Esophagus muscularis mucosa (tissue), 4 donors: ENCODE data around the gene SCCPDH. TPM values are rescaled to one million over a fixed set of nuclear protein-coding genes. Genes with fewer than 3 reads are reported as not detected.

Experiments
- DNase-seq: peaks from one replicate; pipeline ENCODE4 v3.0.0-alpha.2; 2017; ENCODE audit errors: extremely low spot score
- H3K27ac ChIP-seq, 4 donors: fragments of 200-600 bp; sonication (generic); replicated peaks in 1 of 4; 1 replicate in 3 of 4; 2 replicates in 1 of 4; pipeline ENCODE4 v1.5.1; 2016 to 2019; ENCODE audit warnings: mild to moderate bottlenecking in 1 of 4
- H3K27me3 ChIP-seq, 4 donors: fragments of 200-600 bp; sonication (generic); one replicate each; pipeline versions ENCODE4 v1.5.1 to v1.6.0; 2016 to 2019
- H3K36me3 ChIP-seq, 4 donors: fragments of 200-600 bp; sonication (generic); one replicate each; pipeline ENCODE4 v1.5.1; 2016 to 2019
- H3K4me1 ChIP-seq, 4 donors: fragments of 200-600 bp; sonication (generic); one replicate each; pipeline ENCODE4 v1.5.1; 2016 to 2019
- H3K4me3 ChIP-seq, 4 donors: fragments of 200-600 bp; sonication (generic); 1 replicate in 2 of 4; 2 replicates in 2 of 4; pipeline ENCODE4 v1.5.1; 2016 to 2019; ENCODE audit warnings: mild to moderate bottlenecking in 4 of 4, moderate library complexity in 1 of 4
- H3K9me3 ChIP-seq, 4 donors: fragments of 200-600 bp; sonication (generic); 1 replicate in 3 of 4; 2 replicates in 1 of 4; pipeline ENCODE4 v1.5.1; 2016 to 2019
- EP300 ChIP-seq: sonication (generic); formaldehyde crosslinking; IDR thresholded peaks from one replicate; pipeline ENCODE4 v1.6.1; 2017; ENCODE audit warnings: antibody characterized with exemption
- POLR2A ChIP-seq: fragments of 450-650 bp; IDR thresholded peaks from one replicate; pipeline ENCODE4 v1.6.1; 2017; ENCODE audit warnings: antibody characterized with exemption, moderate library complexity, mild to moderate bottlenecking, low read depth
- POLR2AphosphoS5 ChIP-seq, 2 donors: sonication (generic); formaldehyde crosslinking; IDR thresholded peaks; one replicate each; pipeline ENCODE4 v1.6.1; 2017; ENCODE audit warnings: antibody characterized with exemption in 2 of 2
- WGBS: methylation state at CpG from one replicate; pipeline ENCODE4 v1.1.5; 2018; 5-methylcytosine and 5-hydroxymethylcytosine counted together
- intact Hi-C: fragments of 100-400 bp; cut with DNase I; formaldehyde crosslinking; loops from one replicate; pipeline ENCODE4 v1.15.1; 2023
- total RNA-seq, 4 donors: library from RNA; depleted of rRNA; stranded (reverse); fragments of >200 nt; gene quantifications; one replicate each; pipeline versions ENCODE4 v1.1.0 to v1.2.1, GENCODE V29; 2016
- TF ChIP-seq, protein P1 (sequence below), 3 experiments: fragments of 200-600 bp in 2 of 3; fragments of 450-650 bp in 1 of 3; sonication (generic) in 2 of 3; IDR thresholded peaks; one replicate each; pipeline ENCODE4 v1.5.1; 2017 to 2019; ENCODE audit warnings: antibody characterized with exemption in 3 of 3, mild to moderate bottlenecking in 2 of 3, moderate library complexity in 1 of 3

SCCPDH gene
- total RNA-seq, 4 donors from 2014 or later, result 19.4 to 25.5 (median 23.8) TPM

- no peak for DNase-seq
- Histone ChIP-seq H3K36me3 (no peaks in the 10 kb centered on the region), H3K27me3 (no peaks in the 10 kb centered on the region), H3K27ac (no peak overlapping the region), H3K4me3 (no peak overlapping the region), H3K9me3 (peaks cover 0 to 6% (median 0%) of the 10 kb centered on the region in 4 donors), H3K4me1 (peaks cover 7 to 21% (median 15%) of the 10 kb centered on the region in 4 donors)
- TF ChIP-seq POLR2AphosphoS5 (IDR thresholded peaks at IDR 0.05), result no peak
- no peak for TF ChIP-seq POLR2A
- TF ChIP-seq, protein P1, sequence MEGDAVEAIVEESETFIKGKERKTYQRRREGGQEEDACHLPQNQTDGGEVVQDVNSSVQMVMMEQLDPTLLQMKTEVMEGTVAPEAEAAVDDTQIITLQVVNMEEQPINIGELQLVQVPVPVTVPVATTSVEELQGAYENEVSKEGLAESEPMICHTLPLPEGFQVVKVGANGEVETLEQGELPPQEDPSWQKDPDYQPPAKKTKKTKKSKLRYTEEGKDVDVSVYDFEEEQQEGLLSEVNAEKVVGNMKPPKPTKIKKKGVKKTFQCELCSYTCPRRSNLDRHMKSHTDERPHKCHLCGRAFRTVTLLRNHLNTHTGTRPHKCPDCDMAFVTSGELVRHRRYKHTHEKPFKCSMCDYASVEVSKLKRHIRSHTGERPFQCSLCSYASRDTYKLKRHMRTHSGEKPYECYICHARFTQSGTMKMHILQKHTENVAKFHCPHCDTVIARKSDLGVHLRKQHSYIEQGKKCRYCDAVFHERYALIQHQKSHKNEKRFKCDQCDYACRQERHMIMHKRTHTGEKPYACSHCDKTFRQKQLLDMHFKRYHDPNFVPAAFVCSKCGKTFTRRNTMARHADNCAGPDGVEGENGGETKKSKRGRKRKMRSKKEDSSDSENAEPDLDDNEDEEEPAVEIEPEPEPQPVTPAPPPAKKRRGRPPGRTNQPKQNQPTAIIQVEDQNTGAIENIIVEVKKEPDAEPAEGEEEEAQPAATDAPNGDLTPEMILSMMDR (IDR thresholded peaks at IDR 0.05), result no peak
- TF ChIP-seq EP300, result no peak
- 86% methylated on average over 3 of the region's 3 CpGs for WGBS
- intact Hi-C loops, result loop anchor here (5.0 kb wide), 1 partner anchor 48 kb away; no protein-coding TSS in a partner anchor
Observed at GRCh38 chr1:246695136-246695535, 29.1 kb upstream of the SCCPDH start.

GRCh38 chr1:246695666-246696065 lies 28.5 kb upstream of the SCCPDH start:
- peaks cover 7 to 19% (median 14%) of the 10 kb centered on the region in 4 donors for H3K4me1 ChIP-seq
- no peak for DNase-seq
- H3K36me3 ChIP-seq, result no peaks in the 10 kb centered on the region
- H3K4me3 ChIP-seq, result no peak overlapping the region
- H3K27me3 ChIP-seq, result no peaks in the 10 kb centered on the region
- H3K9me3 ChIP-seq, result peaks cover 0 to 6% (median 0%) of the 10 kb centered on the region in 4 donors
- intact Hi-C loops, result loop anchor here (2.0 to 5.0 kb wide), 2 partner anchors 48 to 197 kb away; no protein-coding TSS in a partner anchor
- 90% methylated on average over 4 of the region's 5 CpGs for WGBS
- no peak overlapping the region for H3K27ac ChIP-seq
- TF ChIP-seq, protein P1 (IDR thresholded peaks at IDR 0.05), result no peak
- TF ChIP-seq POLR2A (no peak), EP300 (no peak), POLR2AphosphoS5 (IDR thresholded peaks at IDR 0.05) (no peak)

DNA sequence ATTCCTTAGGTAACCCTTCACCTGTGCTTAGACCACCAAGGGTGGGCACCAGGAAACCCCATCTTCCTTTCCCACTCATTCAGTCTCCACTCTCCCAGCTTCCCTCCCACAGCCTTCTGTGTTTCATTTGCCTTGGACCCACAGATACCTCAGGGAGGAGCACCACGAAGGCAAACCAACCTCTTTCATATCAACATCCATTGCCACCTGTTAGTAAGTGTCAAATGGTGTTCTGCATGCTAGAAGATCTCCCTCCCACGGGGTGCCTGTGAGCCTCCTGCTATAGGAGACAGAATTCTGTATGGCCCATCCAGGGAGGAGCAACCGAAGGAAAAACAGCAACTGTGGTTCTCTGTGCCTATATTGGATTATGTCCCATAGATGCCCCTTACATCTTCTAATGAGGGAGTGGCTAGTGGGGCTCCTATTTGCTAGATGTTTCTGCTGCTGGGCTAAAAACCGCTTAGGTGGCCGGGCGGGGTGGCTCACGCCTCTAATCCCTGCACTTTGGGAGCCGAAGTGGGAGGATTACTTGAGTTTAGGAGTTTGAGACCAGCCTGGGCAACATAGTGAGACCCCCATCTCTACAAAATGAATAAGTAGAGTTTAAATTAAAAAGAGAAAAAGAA lies 25.6 kb upstream of the SCCPDH start:
- intact Hi-C loops, result loop anchor here (2.0 to 5.0 kb wide), 3 partner anchors 51 to 194 kb away; no protein-coding TSS in a partner anchor
- WGBS, result 78% methylated on average over 8 of the region's 8 CpGs
- peak overlapping the region; percentile 35 to 54 (median 40) for H3K4me3 ChIP-seq
- peaks cover 0 to 6% (median 0%) of the 10 kb centered on the region in 4 donors for H3K9me3 ChIP-seq
- no peaks in the 10 kb centered on the region for H3K27me3 ChIP-seq
- peaks cover 7 to 19% (median 14%) of the 10 kb centered on the region in 4 donors for H3K4me1 ChIP-seq
- DNase-seq, result no peak
- TF ChIP-seq POLR2AphosphoS5 (IDR thresholded peaks at IDR 0.05), result no peak
- TF ChIP-seq, protein P1 (IDR thresholded peaks at IDR 0.05), result no peak
- TF ChIP-seq POLR2A, result no peak
- no peak for TF ChIP-seq EP300
- H3K27ac ChIP-seq, result peak overlapping the region; percentile 30 to 70 (median 54)
- no peaks in the 10 kb centered on the region for H3K36me3 ChIP-seq

DNA sequence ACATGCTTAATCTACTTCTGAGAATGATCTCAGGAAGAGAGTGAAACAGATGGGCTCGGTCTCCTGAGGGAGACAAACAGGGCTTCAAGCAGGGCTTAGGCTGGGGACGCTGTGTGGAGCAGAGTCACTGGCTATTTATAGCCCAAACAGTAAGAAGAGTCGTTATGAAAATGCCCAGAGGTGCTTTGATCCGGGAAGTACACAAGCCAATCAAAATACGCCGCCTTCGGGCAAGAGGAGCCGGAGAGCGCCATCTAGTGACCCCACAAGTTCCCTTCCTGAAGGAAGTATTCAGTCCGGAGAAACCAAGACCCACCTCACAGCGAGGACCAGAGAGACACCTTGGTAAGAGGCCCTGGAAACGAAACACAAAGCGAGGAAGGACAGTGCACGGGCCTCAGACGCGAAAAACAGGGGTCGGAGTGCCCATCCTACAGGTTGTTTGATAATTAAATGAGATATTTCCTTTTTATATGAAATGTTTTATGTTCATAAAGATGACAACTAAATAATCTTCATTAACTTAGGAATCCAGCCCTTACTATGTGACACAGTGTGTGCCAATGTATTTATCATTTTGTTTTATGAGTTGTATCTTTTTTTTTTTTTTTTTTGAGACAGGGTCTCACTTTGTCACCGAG lies 25.0 kb upstream of the SCCPDH start:
- no peak for TF ChIP-seq POLR2A
- peak; percentile 34 to 54 for TF ChIP-seq POLR2AphosphoS5 (IDR thresholded peaks at IDR 0.05)
- TF ChIP-seq, protein P1 (IDR thresholded peaks at IDR 0.05), result peak; percentile 78 to 87 (median 85)
- DNase-seq, result peak; percentile 95
- Histone ChIP-seq H3K27ac (peak overlapping the region; percentile 30 to 70 (median 54)), H3K9me3 (peaks cover 0 to 6% (median 0%) of the 10 kb centered on the region in 4 donors), H3K4me3 (peak overlapping the region; percentile 35 to 54 (median 40)), H3K36me3 (no peaks in the 10 kb centered on the region), H3K4me1 (peaks cover 7 to 19% (median 14%) of the 10 kb centered on the region in 4 donors), H3K27me3 (no peaks in the 10 kb centered on the region)
- intact Hi-C loops, result loop anchor here (2.0 to 5.0 kb wide), 3 partner anchors 52 to 194 kb away; no protein-coding TSS in a partner anchor
- WGBS, result 7% methylated on average over 18 of the region's 18 CpGs
